Gastroesophageal sphincter (tissue), 3 donors: ENCODE measurements around the gene SCO2.

Source experiments
- CTCF ChIP-seq, 4 experiments: fragments of 200-600 bp in 2 of 4; fragments of 450-650 bp in 2 of 4; sonication (generic) in 1 of 4; IDR thresholded peaks; one replicate each; pipeline ENCODE4 v1.5.1; 2017 to 2019; ENCODE audit warnings: antibody characterized with exemption in 4 of 4, mild to moderate bottlenecking in 2 of 4, moderate library complexity in 2 of 4
- POLR2AphosphoS5 ChIP-seq: sonication (generic); formaldehyde crosslinking; IDR thresholded peaks from one replicate; pipeline ENCODE4 v1.6.1; 2017; ENCODE audit warnings: antibody characterized with exemption

- TF ChIP-seq CTCF (IDR thresholded peaks at IDR 0.05) = peak in 3 of 4 experiments; percentile 41 to 58 (median 49)
- TF ChIP-seq POLR2AphosphoS5 = no peak
Observed at GRCh38 chr22:50498322-50498890, 27.0 kb downstream of the SCO2 start.
